Kidney (tissue), 14 donors: ENCODE results near the gene GCK. TPM values are rescaled to one million over a fixed set of nuclear protein-coding genes. Genes with fewer than 3 reads are reported as not detected.

Experiments used
- DNase-seq, 5 donors: peaks; one replicate each; pipeline ENCODE4 v3.0.0-alpha.2; 2013 to 2020
- FAIRE-seq: peaks from 2 replicates; lab custom pipeline; 2012; peaks lifted over from hg19 to GRCh38; lab: Jason Lieb, UNC
- H3K27ac ChIP-seq, 2 donors: one replicate each; pipeline ENCODE4 v1.7.0; 2013; ENCODE audit warnings: low read depth in 2 of 2, low read length in 2 of 2, inconsistent platforms in 1 of 2
- H3K27me3 ChIP-seq: one replicate; pipeline ENCODE4 v1.7.1; 2013; ENCODE audit warnings: low read length, inconsistent platforms; ENCODE audit not compliant: control insufficient read depth, insufficient read depth
- H3K36me3 ChIP-seq, 3 donors: one replicate each; pipeline versions ENCODE4 v1.7.0 to v1.7.1; 2013; ENCODE audit warnings: low read length in 3 of 3, control low read depth in 1 of 3, inconsistent platforms in 1 of 3; ENCODE audit not compliant: insufficient read depth in 3 of 3, control insufficient read depth in 2 of 3
- H3K4me1 ChIP-seq, 3 donors: one replicate each; pipeline versions ENCODE4 v1.7.0 to v1.7.1; 2013; ENCODE audit warnings: low read length in 3 of 3, inconsistent platforms in 1 of 3, low read depth in 1 of 3; ENCODE audit not compliant: control insufficient read depth in 2 of 3, insufficient read depth in 2 of 3
- H3K4me3 ChIP-seq, 3 donors: one replicate each; pipeline versions ENCODE4 v1.7.0 to v1.8.1; 2013; ENCODE audit warnings: low read length in 3 of 3, control low read depth in 1 of 3, inconsistent platforms in 1 of 3
- H3K9ac ChIP-seq, 3 donors: one replicate each; pipeline versions ENCODE4 v1.7.0 to v1.7.1; 2013; ENCODE audit warnings: low read length in 3 of 3, control low read depth in 1 of 3, inconsistent platforms in 1 of 3
- H3K9me3 ChIP-seq, 3 donors: one replicate each; pipeline versions ENCODE4 v1.7.0 to v1.7.1; 2013; ENCODE audit warnings: low read length in 3 of 3, control low read depth in 1 of 3, inconsistent platforms in 1 of 3; ENCODE audit not compliant: control insufficient read depth in 2 of 3, insufficient read depth in 1 of 3
- CTCF ChIP-seq: IDR thresholded peaks from 3 replicates; pipeline ENCODE4 v1.5.1; 2012; ENCODE audit warnings: mild to moderate bottlenecking, moderate library complexity, borderline replicate concordance; ENCODE audit not compliant: insufficient read depth; ENCODE audit errors: extremely low read depth
- intact Hi-C: fragments of 100-400 bp; cut with DNase I; formaldehyde crosslinking; loops from one replicate; pipeline ENCODE4 v1.11.1; 2022
- polyA plus RNA-seq: library from polyadenylated mRNA; stranded (reverse); fragments of 350-450 nt; fragmentation: Illumina TruSeq; extraction: RNeasy Lipid Tissue Mini Kit (QIAGEN cat#74804); gene quantifications from one replicate; pipeline ENCODE4 v1.2.3, GENCODE V29; 2014; ENCODE audit warnings: low read depth, low replicate concordance; ENCODE audit not compliant: insufficient read depth
- total RNA-seq: library from RNA; stranded (reverse); fragmentation: NEBNext Ultra II Directional; extraction: Animal tissue kit (Norgen Biotek cat#: 25700); gene quantifications from one replicate; pipeline ENCODE4 v1.2.1, GENCODE V29; 2021
- donor health status: control.
- donor health status: control.
- donor health status: control.
- donor health status: control.
- donor health status: control.
- donor health status: DM: yes; HTN: yes; CAD: no.
- donor health status: Normal renal cell carcinoma (clear cell type).

GCK gene
- total and polyA plus RNA-seq, 2 donors from 2014 or later = 0.25 to 1.0 TPM

- FAIRE-seq = no peak
- no peak overlapping the region for H3K27ac ChIP-seq
- H3K27me3 ChIP-seq = no peaks in the 10 kb centered on the region
- DNase-seq = peak in 1 of 5 donors; percentile 59
- H3K4me1 ChIP-seq = no peaks in the 10 kb centered on the region
- intact Hi-C loops = no loop called here
- no peak overlapping the region for H3K9ac ChIP-seq
- no peak for TF ChIP-seq CTCF
- H3K36me3 ChIP-seq = no peaks in the 10 kb centered on the region
- no peaks in the 10 kb centered on the region for H3K9me3 ChIP-seq
- no peak overlapping the region for H3K4me3 ChIP-seq
These were observed 79.2 kb downstream of the GCK start for GRCh38 chr7:44109991-44110390.

- no peak for FAIRE-seq
- no peak overlapping the region for H3K9ac ChIP-seq
- H3K4me3 ChIP-seq = no peak overlapping the region
- TF ChIP-seq CTCF = no peak
- no peaks in the 10 kb centered on the region for H3K27me3 ChIP-seq
- H3K4me1 ChIP-seq = no peaks in the 10 kb centered on the region
- intact Hi-C loops = no loop called here
- H3K9me3 ChIP-seq = no peaks in the 10 kb centered on the region
- DNase-seq = peak in 1 of 5 donors; percentile 68
- H3K27ac ChIP-seq = no peak overlapping the region
- no peaks in the 10 kb centered on the region for H3K36me3 ChIP-seq
These were observed 80.2 kb downstream of the GCK start for GRCh38 chr7:44108768-44109750.

- Histone ChIP-seq H3K27me3 (no peaks in the 10 kb centered on the region), H3K36me3 (no peaks in the 10 kb centered on the region), H3K9ac (no peak overlapping the region), H3K9me3 (no peaks in the 10 kb centered on the region), H3K4me3 (no peak overlapping the region), H3K4me1 (peaks cover 0 to 2% (median 0%) of the 10 kb centered on the region in 3 donors), H3K27ac (no peak overlapping the region)
- intact Hi-C loops = no loop called here
- DNase-seq (peak in 1 of 5 donors; percentile 73), FAIRE-seq (no peak)
- no peak for TF ChIP-seq CTCF
These were observed 81.1 kb downstream of the GCK start for GRCh38 chr7:44107961-44108767.
